WTC11 (cell line): Measurements from ENCODE around the gene CCDC80.

Experiments used
- ATF1 ChIP-seq: sonication (generic); formaldehyde crosslinking; IDR thresholded peaks from 2 replicates; pipeline ENCODE4 v1.8.1; 2023; ENCODE audit warnings: mild to moderate bottlenecking, moderate library complexity, missing genetic modification reagents
- CREB1 ChIP-seq: sonication (generic); formaldehyde crosslinking; IDR thresholded peaks from 2 replicates; pipeline ENCODE4 v1.8.0; 2023; ENCODE audit warnings: mild to moderate bottlenecking, missing genetic modification reagents
- CTCF ChIP-seq: fragments of 200-600 bp; IDR thresholded peaks from 2 replicates; pipeline ENCODE4 v1.8.0; 2022; ENCODE audit warnings: antibody characterized with exemption
- FOXK1 ChIP-seq: sonication (generic); formaldehyde crosslinking; IDR thresholded peaks from 2 replicates; pipeline ENCODE4 v1.8.0; 2022; ENCODE audit warnings: mild to moderate bottlenecking, moderate library complexity, missing genetic modification reagents
- TF ChIP-seq, protein P1 (sequence below): sonication (generic); formaldehyde crosslinking; IDR thresholded peaks from 2 replicates; pipeline ENCODE4 v1.8.1; 2023; ENCODE audit warnings: mild to moderate bottlenecking, moderate library complexity, missing genetic modification reagents
- TF ChIP-seq, protein P2 (sequence below): sonication (generic); formaldehyde crosslinking; IDR thresholded peaks from 2 replicates; pipeline ENCODE4 v1.8.1; 2023; ENCODE audit warnings: mild to moderate bottlenecking, missing genetic modification reagents, moderate library complexity
- TF ChIP-seq, protein P3 (sequence below): sonication (generic); formaldehyde crosslinking; IDR thresholded peaks from 2 replicates; pipeline ENCODE4 v1.8.0; 2023; ENCODE audit warnings: missing genetic modification reagents, mild to moderate bottlenecking, borderline replicate concordance

DNA sequence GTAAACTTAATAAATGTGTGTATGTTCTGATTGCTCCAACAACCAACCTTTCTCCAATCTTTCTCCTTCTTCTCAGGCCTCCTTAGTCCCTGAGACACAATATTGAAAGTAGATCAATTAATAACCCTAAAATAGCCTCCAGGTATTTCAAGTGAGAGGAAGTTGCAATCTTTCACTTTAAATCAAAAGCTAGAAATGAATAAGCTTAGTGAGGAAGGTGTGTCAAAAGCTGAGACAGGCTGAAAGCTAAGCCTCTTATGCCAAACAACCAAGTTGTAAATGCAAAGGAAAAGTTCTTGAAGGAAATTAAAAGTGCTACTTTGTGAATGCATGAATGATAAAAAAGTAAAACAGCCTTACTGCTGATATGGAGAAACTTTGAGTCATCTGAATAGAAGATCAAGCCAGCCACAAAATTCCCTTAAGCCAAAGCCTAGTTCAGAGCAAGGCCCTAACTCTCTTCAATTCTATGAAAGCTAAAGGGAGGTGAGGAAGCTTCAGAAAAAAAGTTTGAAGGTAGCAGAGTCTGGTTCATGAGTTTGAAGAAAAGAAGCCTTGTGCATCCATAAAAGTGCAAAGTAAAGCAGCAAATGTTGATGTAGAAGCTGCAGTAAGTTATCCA lies 38.6 kb downstream of the CCDC80 start:
- TF ChIP-seq, protein P1, sequence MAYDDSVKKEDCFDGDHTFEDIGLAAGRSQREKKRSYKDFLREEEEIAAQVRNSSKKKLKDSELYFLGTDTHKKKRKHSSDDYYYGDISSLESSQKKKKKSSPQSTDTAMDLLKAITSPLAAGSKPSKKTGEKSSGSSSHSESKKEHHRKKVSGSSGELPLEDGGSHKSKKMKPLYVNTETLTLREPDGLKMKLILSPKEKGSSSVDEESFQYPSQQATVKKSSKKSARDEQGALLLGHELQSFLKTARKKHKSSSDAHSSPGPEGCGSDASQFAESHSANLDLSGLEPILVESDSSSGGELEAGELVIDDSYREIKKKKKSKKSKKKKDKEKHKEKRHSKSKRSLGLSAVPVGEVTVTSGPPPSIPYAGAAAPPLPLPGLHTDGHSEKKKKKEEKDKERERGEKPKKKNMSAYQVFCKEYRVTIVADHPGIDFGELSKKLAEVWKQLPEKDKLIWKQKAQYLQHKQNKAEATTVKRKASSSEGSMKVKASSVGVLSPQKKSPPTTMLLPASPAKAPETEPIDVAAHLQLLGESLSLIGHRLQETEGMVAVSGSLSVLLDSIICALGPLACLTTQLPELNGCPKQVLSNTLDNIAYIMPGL (CRISPR knock-in tag) = no peak
- no peak for TF ChIP-seq CTCF
- no peak for TF ChIP-seq ATF1 (CRISPR knock-in tag)
- TF ChIP-seq CREB1 (CRISPR knock-in tag) = no peak
- TF ChIP-seq, protein P2, sequence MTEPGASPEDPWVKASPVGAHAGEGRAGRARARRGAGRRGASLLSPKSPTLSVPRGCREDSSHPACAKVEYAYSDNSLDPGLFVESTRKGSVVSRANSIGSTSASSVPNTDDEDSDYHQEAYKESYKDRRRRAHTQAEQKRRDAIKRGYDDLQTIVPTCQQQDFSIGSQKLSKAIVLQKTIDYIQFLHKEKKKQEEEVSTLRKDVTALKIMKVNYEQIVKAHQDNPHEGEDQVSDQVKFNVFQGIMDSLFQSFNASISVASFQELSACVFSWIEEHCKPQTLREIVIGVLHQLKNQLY = no peak
- TF ChIP-seq, protein P3, sequence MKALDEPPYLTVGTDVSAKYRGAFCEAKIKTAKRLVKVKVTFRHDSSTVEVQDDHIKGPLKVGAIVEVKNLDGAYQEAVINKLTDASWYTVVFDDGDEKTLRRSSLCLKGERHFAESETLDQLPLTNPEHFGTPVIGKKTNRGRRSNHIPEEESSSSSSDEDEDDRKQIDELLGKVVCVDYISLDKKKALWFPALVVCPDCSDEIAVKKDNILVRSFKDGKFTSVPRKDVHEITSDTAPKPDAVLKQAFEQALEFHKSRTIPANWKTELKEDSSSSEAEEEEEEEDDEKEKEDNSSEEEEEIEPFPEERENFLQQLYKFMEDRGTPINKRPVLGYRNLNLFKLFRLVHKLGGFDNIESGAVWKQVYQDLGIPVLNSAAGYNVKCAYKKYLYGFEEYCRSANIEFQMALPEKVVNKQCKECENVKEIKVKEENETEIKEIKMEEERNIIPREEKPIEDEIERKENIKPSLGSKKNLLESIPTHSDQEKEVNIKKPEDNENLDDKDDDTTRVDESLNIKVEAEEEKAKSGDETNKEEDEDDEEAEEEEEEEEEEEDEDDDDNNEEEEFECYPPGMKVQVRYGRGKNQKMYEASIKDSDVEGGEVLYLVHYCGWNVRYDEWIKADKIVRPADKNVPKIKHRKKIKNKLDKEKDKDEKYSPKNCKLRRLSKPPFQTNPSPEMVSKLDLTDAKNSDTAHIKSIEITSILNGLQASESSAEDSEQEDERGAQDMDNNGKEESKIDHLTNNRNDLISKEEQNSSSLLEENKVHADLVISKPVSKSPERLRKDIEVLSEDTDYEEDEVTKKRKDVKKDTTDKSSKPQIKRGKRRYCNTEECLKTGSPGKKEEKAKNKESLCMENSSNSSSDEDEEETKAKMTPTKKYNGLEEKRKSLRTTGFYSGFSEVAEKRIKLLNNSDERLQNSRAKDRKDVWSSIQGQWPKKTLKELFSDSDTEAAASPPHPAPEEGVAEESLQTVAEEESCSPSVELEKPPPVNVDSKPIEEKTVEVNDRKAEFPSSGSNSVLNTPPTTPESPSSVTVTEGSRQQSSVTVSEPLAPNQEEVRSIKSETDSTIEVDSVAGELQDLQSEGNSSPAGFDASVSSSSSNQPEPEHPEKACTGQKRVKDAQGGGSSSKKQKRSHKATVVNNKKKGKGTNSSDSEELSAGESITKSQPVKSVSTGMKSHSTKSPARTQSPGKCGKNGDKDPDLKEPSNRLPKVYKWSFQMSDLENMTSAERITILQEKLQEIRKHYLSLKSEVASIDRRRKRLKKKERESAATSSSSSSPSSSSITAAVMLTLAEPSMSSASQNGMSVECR (CRISPR knock-in tag) = no peak
- no peak for TF ChIP-seq FOXK1 (CRISPR knock-in tag)
